ENCODE data around the gene TCF12. TPM values are rescaled to one million over a fixed set of nuclear protein-coding genes. Genes with fewer than 3 reads are reported as not detected.

TCF12 gene
- total RNA-seq, 8 experiments from 2014 or later: 34.7 to 177 (median 99.7) TPM

DNA sequence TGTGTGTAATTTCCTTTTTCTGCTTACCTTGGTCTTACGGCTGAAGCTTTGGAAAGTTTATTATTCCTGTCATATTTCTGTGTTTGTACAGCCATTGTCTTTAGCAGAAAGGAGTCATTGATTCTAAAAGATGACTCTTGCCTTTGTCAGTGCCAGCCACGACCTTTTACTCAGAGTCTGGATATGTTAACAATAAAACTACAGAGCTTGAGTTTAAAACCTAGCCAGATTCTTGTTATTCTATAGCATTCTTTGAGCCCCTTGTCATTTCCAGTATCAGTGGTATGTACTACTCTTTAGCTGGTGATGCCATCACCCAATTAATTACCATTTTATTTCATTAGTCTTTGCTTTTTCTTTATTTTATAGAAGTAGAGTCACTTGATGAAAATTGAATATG is 142.4 kb downstream of the TCF12 start:
- 4 to 70% (median 30%) methylated on average over 2 of the region's 2 CpGs for WGBS, 10 experiments

DNA sequence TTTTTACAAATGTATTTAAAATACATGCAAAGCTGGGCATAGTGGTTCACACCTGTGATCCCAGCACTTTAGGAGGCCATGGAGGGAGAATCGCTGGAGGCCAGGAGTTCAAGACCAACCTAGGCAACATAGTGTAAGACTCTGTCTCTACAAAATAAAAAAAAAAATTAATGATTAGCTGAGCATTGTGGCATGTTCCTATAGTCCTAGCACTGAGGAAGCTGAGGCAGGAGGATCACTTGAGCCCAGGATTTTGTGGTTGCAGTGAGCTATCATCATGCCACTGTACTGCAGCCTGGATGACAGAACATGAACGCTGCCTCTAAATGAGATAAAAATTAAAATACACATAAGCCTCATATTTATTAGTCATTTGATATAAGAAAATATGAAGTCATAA is 142.8 kb downstream of the TCF12 start:
- H3K27ac ChIP-seq: no peak overlapping the region
- 66 to 100% (median 100%) methylated on average over 1 to 2 of the region's 2 CpGs; no CpG with 5 or more reads in 1 of the 10 experiments for WGBS, 10 experiments
- in situ Hi-C loops (cut with MboI; ENCODE audit: low pct_unique_long_range_greater_than_20kb in 2 of 9, low sequenced_read_pairs in 9 of 9, unreplicated experiment in 9 of 9): no loop called here
- H3K4me1 ChIP-seq (replicated peaks in 1 of 2): no peaks in the 10 kb centered on the region
- ATAC-seq (replicated peaks in 6 of 8): no peak
- no peak overlapping the region for H3K4me3 ChIP-seq

More for the DNA sequence above, 142.4 kb downstream of the TCF12 start:
- Histone ChIP-seq H3K4me3 (no peak overlapping the region), H3K4me1 (replicated peaks in 1 of 2) (no peaks in the 10 kb centered on the region), H3K27ac (no peak overlapping the region)
- ATAC-seq (replicated peaks in 6 of 8): peak in 2 of 8 experiments; percentile 41 to 47
- in situ Hi-C loops (cut with MboI; ENCODE audit: low pct_unique_long_range_greater_than_20kb in 2 of 9, low sequenced_read_pairs in 9 of 9, unreplicated experiment in 9 of 9): no loop called here

GRCh38 chr15:57061696-57062095 is 143.3 kb downstream of the TCF12 start:
- H3K4me1 ChIP-seq (replicated peaks in 1 of 2): no peaks in the 10 kb centered on the region
- in situ Hi-C loops (cut with MboI; ENCODE audit: low pct_unique_long_range_greater_than_20kb in 2 of 9, low sequenced_read_pairs in 9 of 9, unreplicated experiment in 9 of 9): no loop called here
- WGBS, 10 experiments: 80 to 100% (median 100%) methylated on average over 1 to 2 of the region's 2 CpGs; no CpG with 5 or more reads in 1 of the 10 experiments
- no peak overlapping the region for H3K27ac ChIP-seq
- no peak for ATAC-seq (replicated peaks in 6 of 8)
- H3K4me3 ChIP-seq: no peak overlapping the region

GRCh38 chr15:57064033-57064432 is 145.6 kb downstream of the TCF12 start:
- ATAC-seq (replicated peaks in 6 of 8): no peak
- in situ Hi-C loops (cut with MboI; ENCODE audit: low pct_unique_long_range_greater_than_20kb in 2 of 9, low sequenced_read_pairs in 9 of 9, unreplicated experiment in 9 of 9): no loop called here
- Histone ChIP-seq H3K4me1 (replicated peaks in 1 of 2) (no peaks in the 10 kb centered on the region), H3K27ac (no peak overlapping the region), H3K4me3 (no peak overlapping the region)

DNA sequence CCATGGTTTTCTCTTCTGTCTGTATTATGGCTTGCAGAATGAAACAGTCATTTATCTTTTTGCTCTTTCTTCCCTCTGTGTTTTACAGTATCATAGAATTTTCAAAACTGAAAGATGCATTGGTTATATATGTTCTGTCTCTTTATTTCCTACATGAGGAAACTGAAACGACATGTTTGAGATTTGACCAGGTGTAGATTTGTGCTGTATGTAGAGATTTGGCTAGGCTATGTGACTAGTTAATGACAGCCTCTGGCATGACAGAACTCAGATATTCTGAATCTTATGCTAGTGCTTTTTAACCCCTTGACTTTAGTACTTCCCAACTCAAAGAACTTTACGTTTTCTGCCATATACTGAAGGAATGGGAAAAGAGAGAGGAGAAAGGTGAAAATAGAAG is 151.0 kb downstream of the TCF12 start:
- H3K4me1 ChIP-seq (replicated peaks in 1 of 2): no peaks in the 10 kb centered on the region
- ATAC-seq (replicated peaks in 6 of 8): no peak
- in situ Hi-C loops (cut with MboI; ENCODE audit: low pct_unique_long_range_greater_than_20kb in 2 of 9, low sequenced_read_pairs in 9 of 9, unreplicated experiment in 9 of 9): no loop called here
- no peak overlapping the region for H3K4me3 ChIP-seq
- H3K27ac ChIP-seq: no peak overlapping the region
- 57 to 100% (median 83%) methylated on average over 1 to 2 of the region's 2 CpGs; no CpG with 5 or more reads in 1 of the 10 experiments for WGBS, 10 experiments

DNA sequence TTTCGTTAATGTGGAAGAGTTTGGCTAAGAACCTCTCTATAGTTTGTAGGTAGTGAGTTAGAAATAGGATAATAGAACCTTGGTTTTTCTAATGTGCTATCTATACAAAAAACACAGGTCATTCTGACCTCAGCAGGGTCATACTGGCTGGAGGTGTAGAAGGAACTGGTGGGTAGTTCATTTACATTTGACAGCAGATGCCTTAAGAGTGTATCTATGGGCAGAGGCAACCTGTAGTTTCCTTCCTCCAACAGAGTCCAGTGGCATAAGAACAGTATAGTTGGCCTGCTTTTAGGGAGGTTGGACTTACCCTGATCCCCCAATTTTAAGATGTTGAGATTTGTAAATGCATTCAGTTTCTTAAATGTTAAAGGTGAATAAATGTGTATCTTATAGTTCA is 152.2 kb downstream of the TCF12 start:
- no peaks in the 10 kb centered on the region for H3K4me1 ChIP-seq (replicated peaks in 1 of 2)
- H3K4me3 ChIP-seq: no peak overlapping the region
- ATAC-seq (replicated peaks in 6 of 8): no peak
- H3K27ac ChIP-seq: no peak overlapping the region
- WGBS, 10 experiments: 43 to 100% (median 80%) methylated on average over 1 of the region's 1 CpG; no CpG with 5 or more reads in 4 of the 10 experiments
- in situ Hi-C loops (cut with MboI; ENCODE audit: low pct_unique_long_range_greater_than_20kb in 2 of 9, low sequenced_read_pairs in 9 of 9, unreplicated experiment in 9 of 9): no loop called here

- WGBS, 10 experiments: 70 to 100% (median 84%) methylated on average over 1 to 5 of the region's 5 CpGs; no CpG with 5 or more reads in 1 of the 10 experiments
- Histone ChIP-seq H3K27ac (no peak overlapping the region), H3K4me3 (no peak overlapping the region), H3K4me1 (replicated peaks in 1 of 2) (no peaks in the 10 kb centered on the region)
- ATAC-seq (replicated peaks in 6 of 8): no peak
- in situ Hi-C loops (cut with MboI; ENCODE audit: low pct_unique_long_range_greater_than_20kb in 2 of 9, low sequenced_read_pairs in 9 of 9, unreplicated experiment in 9 of 9): no loop called here
Measured at GRCh38 chr15:57079446-57079845, 161.0 kb downstream of the TCF12 start.

DNA sequence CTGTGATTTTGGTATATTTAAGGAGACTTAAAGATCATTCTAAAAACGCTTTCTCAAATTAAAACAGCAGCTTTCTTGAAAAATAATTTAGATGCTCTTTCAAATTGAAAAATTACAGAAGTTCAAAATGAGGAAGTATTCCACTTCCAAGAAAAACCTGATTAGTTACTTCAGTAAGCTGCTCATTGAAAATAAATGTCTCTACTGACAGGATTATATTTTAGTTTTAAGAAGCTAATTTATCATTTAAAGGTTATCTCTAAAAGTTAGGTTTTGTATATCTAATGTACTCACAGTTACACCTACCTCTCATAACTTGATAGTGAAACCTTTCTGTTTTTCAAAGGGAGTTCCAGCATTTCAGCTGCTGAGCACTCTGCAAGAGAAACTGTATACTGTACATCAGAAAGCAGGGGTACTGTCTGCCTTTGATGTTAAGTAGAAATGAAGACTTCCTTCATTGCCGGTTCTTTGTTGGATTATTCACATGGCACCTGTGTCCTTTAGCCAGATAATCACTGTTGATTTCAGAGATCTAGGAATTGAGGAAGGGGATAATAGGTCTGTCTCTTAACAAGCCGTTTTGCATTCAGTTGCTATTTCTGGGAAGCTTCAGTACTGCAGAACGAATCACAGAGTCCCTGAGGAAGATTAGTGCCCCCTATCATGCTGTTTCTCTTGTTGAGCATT is 161.6 kb downstream of the TCF12 start:
- 38 to 100% (median 55%) methylated on average over 1 to 4 of the region's 4 CpGs; no CpG with 5 or more reads in 1 of the 10 experiments for WGBS, 10 experiments
- in situ Hi-C loops (cut with MboI; ENCODE audit: low pct_unique_long_range_greater_than_20kb in 2 of 9, low sequenced_read_pairs in 9 of 9, unreplicated experiment in 9 of 9): no loop called here
- H3K27ac ChIP-seq: no peak overlapping the region
- no peaks in the 10 kb centered on the region for H3K4me1 ChIP-seq (replicated peaks in 1 of 2)
- peak in 3 of 8 experiments; percentile 13 to 35 (median 21) for ATAC-seq (replicated peaks in 6 of 8)
- H3K4me3 ChIP-seq: no peak overlapping the region

- no peak overlapping the region for H3K4me3 ChIP-seq
- H3K27ac ChIP-seq: no peak overlapping the region
- WGBS, 10 experiments: 53 to 100% (median 87%) methylated on average over 1 to 3 of the region's 3 CpGs; no CpG with 5 or more reads in 2 of the 10 experiments
- in situ Hi-C loops (cut with MboI; ENCODE audit: low pct_unique_long_range_greater_than_20kb in 2 of 9, low sequenced_read_pairs in 9 of 9, unreplicated experiment in 9 of 9): no loop called here
- no peak for ATAC-seq (replicated peaks in 6 of 8)
- H3K4me1 ChIP-seq (replicated peaks in 1 of 2): no peaks in the 10 kb centered on the region
Measured at GRCh38 chr15:57082054-57082728, 163.7 kb downstream of the TCF12 start.

GRCh38 chr15:57084192-57084591 is 165.7 kb downstream of the TCF12 start:
- no peak overlapping the region for H3K27ac ChIP-seq
- WGBS, 10 experiments: 59 to 100% (median 68%) methylated on average over 1 to 3 of the region's 3 CpGs; no CpG with 5 or more reads in 1 of the 10 experiments
- no peak overlapping the region for H3K4me3 ChIP-seq
- H3K4me1 ChIP-seq (replicated peaks in 1 of 2): no peaks in the 10 kb centered on the region
- ATAC-seq (replicated peaks in 6 of 8): no peak
- in situ Hi-C loops (cut with MboI; ENCODE audit: low pct_unique_long_range_greater_than_20kb in 2 of 9, low sequenced_read_pairs in 9 of 9, unreplicated experiment in 9 of 9): no loop called here

- in situ Hi-C loops (cut with MboI; ENCODE audit: low pct_unique_long_range_greater_than_20kb in 2 of 9, low sequenced_read_pairs in 9 of 9, unreplicated experiment in 9 of 9): no loop called here
- Histone ChIP-seq H3K4me1 (replicated peaks in 1 of 2) (peaks cover 7 to 8% of the 10 kb centered on the region in 2 donors), H3K4me3 (no peak overlapping the region), H3K27ac (no peak overlapping the region)
- no peak for ATAC-seq (replicated peaks in 6 of 8)
- 50 to 100% (median 92%) methylated on average over 1 to 4 of the region's 4 CpGs; no CpG with 5 or more reads in 1 of the 10 experiments for WGBS, 10 experiments
Measured at GRCh38 chr15:57085267-57085666, 166.8 kb downstream of the TCF12 start.

- ATAC-seq (replicated peaks in 6 of 8): no peak
- Histone ChIP-seq H3K27ac (no peak overlapping the region), H3K4me3 (no peak overlapping the region), H3K4me1 (replicated peaks in 1 of 2) (peaks cover 10 to 15% of the 10 kb centered on the region in 2 donors)
- in situ Hi-C loops (cut with MboI; ENCODE audit: low pct_unique_long_range_greater_than_20kb in 2 of 9, low sequenced_read_pairs in 9 of 9, unreplicated experiment in 9 of 9): no loop called here
- WGBS, 10 experiments: 88 to 100% (median 100%) methylated on average over 1 to 3 of the region's 4 CpGs; no CpG with 5 or more reads in 2 of the 10 experiments
Measured at GRCh38 chr15:57086857-57087427, 168.5 kb downstream of the TCF12 start.

DNA sequence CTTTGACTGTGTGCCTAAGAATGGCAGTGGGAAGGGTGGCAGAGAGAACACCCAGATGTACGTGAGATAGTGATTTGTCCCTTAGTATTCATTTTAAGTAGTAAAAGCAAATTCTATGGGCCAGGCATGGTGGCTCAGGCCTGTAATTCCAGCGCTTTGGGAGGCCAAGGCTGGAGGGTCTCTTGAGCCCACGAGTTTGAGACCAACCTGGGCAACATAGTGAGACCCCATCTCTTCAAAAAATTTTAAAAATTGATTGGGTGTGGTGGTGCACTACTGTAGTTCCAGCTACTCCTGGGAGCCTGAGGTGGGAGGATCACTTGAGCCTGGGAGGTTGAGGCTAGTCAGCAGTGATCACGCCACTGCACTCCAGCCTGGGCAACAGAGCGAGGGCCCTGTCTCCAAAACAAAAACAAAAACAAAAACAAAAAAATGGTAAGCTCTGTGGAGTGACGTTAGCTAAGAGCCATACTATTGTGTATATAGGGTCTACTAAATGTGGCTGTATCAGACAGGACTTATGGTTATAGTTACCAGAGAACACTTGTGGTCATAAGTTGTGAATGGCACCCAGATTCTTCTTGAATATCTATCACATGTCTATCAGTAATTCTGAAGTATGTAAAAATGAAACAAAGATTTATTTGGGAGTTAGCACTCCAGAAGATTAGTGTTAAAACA is 171.5 kb downstream of the TCF12 start:
- in situ Hi-C loops (cut with MboI; ENCODE audit: low pct_unique_long_range_greater_than_20kb in 2 of 9, low sequenced_read_pairs in 9 of 9, unreplicated experiment in 9 of 9): no loop called here
- H3K27ac ChIP-seq: no peak overlapping the region
- WGBS, 10 experiments: 80 to 100% (median 95%) methylated on average over 1 to 6 of the region's 6 CpGs
- H3K4me1 ChIP-seq (replicated peaks in 1 of 2): peaks cover 10 to 15% of the 10 kb centered on the region in 2 donors
- no peak overlapping the region for H3K4me3 ChIP-seq
- ATAC-seq (replicated peaks in 6 of 8): peak in 5 of 8 experiments; percentile 58 to 71 (median 64)

Data from motor neuron (in vitro differentiated cells).